Measurements from ENCODE around the gene USP32. TPM values are rescaled to one million over a fixed set of nuclear protein-coding genes. Genes with fewer than 3 reads are reported as not detected.

The USP32 gene
- total RNA-seq, 6 experiments from 2014 or later: 24.8 to 44.2 (median 33.5) TPM

DNA sequence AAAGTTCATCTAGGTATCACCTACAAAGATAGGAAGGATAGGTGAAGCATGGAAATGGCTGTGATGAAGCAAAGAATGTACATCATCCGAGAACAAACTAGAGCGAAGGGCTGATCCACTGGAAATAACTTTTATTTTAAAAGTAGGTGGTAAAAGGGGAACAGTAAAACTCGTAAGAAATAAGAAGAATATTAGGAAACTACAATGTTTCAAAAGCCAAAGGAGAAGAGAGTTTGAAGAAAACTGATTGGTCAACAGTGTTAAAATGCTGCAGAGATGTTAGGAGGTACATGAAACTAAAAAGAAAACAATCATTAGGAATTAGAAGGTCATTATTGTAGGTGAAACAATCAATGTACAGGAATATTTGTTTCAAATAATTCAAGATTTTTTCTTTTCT lies 108.1 kb downstream of the USP32 start:
- TF ChIP-seq POLR2A (IDR thresholded peaks at IDR 0.05) (no peak), CTCF (IDR thresholded peaks at IDR 0.05) (no peak)
- Histone ChIP-seq H3K4me3 (no peak overlapping the region), H3K4me1 (no peaks in the 10 kb centered on the region), H3K36me3 (peaks cover 0 to 8% (median 0%) of the 10 kb centered on the region in 4 donors), H3K9me3 (no peaks in the 10 kb centered on the region), H3K27me3 (no peaks in the 10 kb centered on the region), H3K27ac (no peak overlapping the region)
- 90% methylated on average over 3 of the region's 3 CpGs for WGBS (ENCODE audit: insufficient coverage, low coverage, low lambda C conversion rate, missing lambda C conversion rate)
- DNase-seq (no peak), ATAC-seq (no peak)
- intact Hi-C loops (cut with DNase I): no loop called here

DNA sequence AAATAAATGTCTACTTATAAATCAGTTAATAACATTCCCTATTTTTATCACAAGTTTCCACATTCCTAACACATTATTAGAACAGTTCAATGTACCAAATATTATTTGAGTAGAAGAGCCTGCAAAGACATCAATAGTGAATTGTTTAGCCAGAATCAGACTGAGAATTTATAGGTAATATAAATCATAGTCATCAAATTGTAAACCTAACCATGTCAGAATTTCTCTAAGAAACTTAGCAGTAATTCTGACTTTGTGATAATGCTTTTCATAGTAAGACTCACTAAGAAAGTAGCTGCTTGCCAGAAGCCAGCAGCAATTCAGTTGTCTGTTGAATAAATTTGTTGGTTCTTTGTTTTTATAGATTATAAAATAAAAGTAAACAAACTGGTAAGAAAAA lies 111.3 kb downstream of the USP32 start:
- Histone ChIP-seq H3K4me3 (no peak overlapping the region), H3K27ac (no peak overlapping the region), H3K36me3 (no peaks in the 10 kb centered on the region), H3K27me3 (no peaks in the 10 kb centered on the region), H3K9me3 (no peaks in the 10 kb centered on the region), H3K4me1 (no peaks in the 10 kb centered on the region)
- intact Hi-C loops (cut with DNase I): no loop called here
- no peak for TF ChIP-seq POLR2A (IDR thresholded peaks at IDR 0.05)
- no peak for TF ChIP-seq CTCF (IDR thresholded peaks at IDR 0.05)
- no peak for DNase-seq
- ATAC-seq: no peak

GRCh38 chr17:60278237-60278636 lies 113.7 kb downstream of the USP32 start:
- ATAC-seq (no peak), DNase-seq (no peak)
- Histone ChIP-seq H3K9me3 (no peaks in the 10 kb centered on the region), H3K27me3 (no peaks in the 10 kb centered on the region), H3K4me1 (no peaks in the 10 kb centered on the region), H3K27ac (no peak overlapping the region), H3K36me3 (no peaks in the 10 kb centered on the region), H3K4me3 (no peak overlapping the region)
- intact Hi-C loops (cut with DNase I): no loop called here
- TF ChIP-seq POLR2A (IDR thresholded peaks at IDR 0.05) (no peak), CTCF (IDR thresholded peaks at IDR 0.05) (no peak)
- WGBS (ENCODE audit: insufficient coverage, low coverage, low lambda C conversion rate, missing lambda C conversion rate): 77% methylated on average over 2 of the region's 2 CpGs

GRCh38 chr17:60277258-60277657 lies 114.7 kb downstream of the USP32 start:
- DNase-seq (no peak), ATAC-seq (no peak)
- Histone ChIP-seq H3K4me3 (no peak overlapping the region), H3K36me3 (no peaks in the 10 kb centered on the region), H3K27ac (no peak overlapping the region), H3K27me3 (no peaks in the 10 kb centered on the region), H3K4me1 (no peaks in the 10 kb centered on the region), H3K9me3 (no peaks in the 10 kb centered on the region)
- WGBS (ENCODE audit: insufficient coverage, low coverage, low lambda C conversion rate, missing lambda C conversion rate): 86% methylated on average over 1 of the region's 1 CpG
- intact Hi-C loops (cut with DNase I): no loop called here
- no peak for TF ChIP-seq CTCF (IDR thresholded peaks at IDR 0.05)
- no peak for TF ChIP-seq POLR2A (IDR thresholded peaks at IDR 0.05)

- TF ChIP-seq CTCF (IDR thresholded peaks at IDR 0.05): no peak
- no peak overlapping the region for H3K4me3 ChIP-seq
- ATAC-seq (no peak), DNase-seq (no peak)
- H3K9me3 ChIP-seq: no peaks in the 10 kb centered on the region
- no peak overlapping the region for H3K27ac ChIP-seq
- H3K27me3 ChIP-seq: no peaks in the 10 kb centered on the region
- intact Hi-C loops (cut with DNase I): no loop called here
- peaks cover 0 to under 1% (median 0%) of the 10 kb centered on the region in 4 donors for H3K36me3 ChIP-seq
- WGBS (ENCODE audit: insufficient coverage, low coverage, low lambda C conversion rate, missing lambda C conversion rate): 62% methylated on average over 1 of the region's 1 CpG
- H3K4me1 ChIP-seq: no peaks in the 10 kb centered on the region
Measured at GRCh38 chr17:60269417-60269816, 122.5 kb downstream of the USP32 start.

Measured in right lobe of liver (tissue), 6 donors.